PC-3 (cell line): ENCODE results near the gene PXDC1. TPM values are rescaled to one million over a fixed set of nuclear protein-coding genes. Genes with fewer than 3 reads are reported as not detected.

Experiments
- ATAC-seq: fragments of 200-7000 bp; cut with Tn5 transposase; 2 replicates; pipeline ENCODE4 v1.9.1; 2020; ENCODE audit warnings: mild to moderate bottlenecking, moderate library complexity
- BruUV-seq: library from RNA; stranded (reverse); fragments of 400-500 nt; replicated peaks from 2 replicates; lab custom pipeline; 2021; lab: Mats Ljungman, UMichigan
- CTCF ChIA-PET: fragments of 300-600 bp; sonication (Branson Sonifier 250); formaldehyde crosslinking; loops from one replicate; lab custom pipeline; 2022; ENCODE audit warnings: antibody characterized with exemption; lab: Charles Lee
- POLR2A ChIA-PET: fragments of 300-600 bp; sonication (Branson Sonifier 250); formaldehyde crosslinking; loops from one replicate; lab custom pipeline; 2022; ENCODE audit warnings: antibody characterized with exemption; ENCODE audit not compliant: unreplicated experiment; lab: Charles Lee
- DNase-seq: peaks from one replicate; pipeline ENCODE4 v3.0.0-alpha.2; 2015
- H2AFZ ChIP-seq: fragments of 300-600 bp; sonication (generic); 2 replicates; pipeline ENCODE4 v1.6.0; 2016; ENCODE audit warnings: antibody characterized with exemption, low read length
- H3F3A ChIP-seq: fragments of 300-600 bp; sonication (generic); one replicate; pipeline ENCODE4 v1.6.0; 2017; ENCODE audit warnings: antibody characterized with exemption, low read length, control low read depth, mild to moderate bottlenecking; ENCODE audit not compliant: unreplicated experiment
- H3K27ac ChIP-seq: fragments of 300-600 bp; sonication (generic); 2 replicates; pipeline ENCODE4 v1.5.1; 2016; ENCODE audit warnings: mild to moderate bottlenecking, low read length
- H3K27me3 ChIP-seq: fragments of 300-600 bp; sonication (generic); 2 replicates; pipeline ENCODE4 v1.6.1; 2016; ENCODE audit warnings: low read length, mixed read lengths
- H3K36me3 ChIP-seq: fragments of 300-600 bp; sonication (generic); 2 replicates; pipeline ENCODE4 v1.6.1; 2016; ENCODE audit warnings: low read depth, mixed run types, low read length, mixed read lengths
- H3K4me1 ChIP-seq: fragments of 300-600 bp; sonication (generic); 2 replicates; pipeline ENCODE4 v1.5.1; 2016; ENCODE audit warnings: low read length; ENCODE audit not compliant: insufficient read depth
- H3K4me2 ChIP-seq: fragments of 300-600 bp; sonication (generic); 2 replicates; pipeline ENCODE4 v1.6.0; 2016; ENCODE audit warnings: low read length
- H3K4me3 ChIP-seq: fragments of 300-600 bp; sonication (generic); 2 replicates; pipeline ENCODE4 v1.5.1; 2016; ENCODE audit warnings: mild to moderate bottlenecking, low read length, mixed read lengths
- H3K79me2 ChIP-seq: fragments of 300-600 bp; sonication (generic); 2 replicates; pipeline ENCODE4 v1.6.1; 2017; ENCODE audit warnings: low read length, mixed read lengths
- H3K9ac ChIP-seq: fragments of 300-600 bp; sonication (generic); 2 replicates; pipeline ENCODE4 v1.6.0; 2016; ENCODE audit warnings: mild to moderate bottlenecking, low read length
- H3K9me2 ChIP-seq: fragments of 300-600 bp; sonication (generic); replicated peaks from 2 replicates; pipeline ENCODE4 v1.6.1; 2016; ENCODE audit warnings: mixed run types, low read length, mixed read lengths
- H3K9me3 ChIP-seq: fragments of 300-600 bp; sonication (generic); 2 replicates; pipeline ENCODE4 v1.6.1; 2016; ENCODE audit warnings: low read length, mixed read lengths
- H4K20me1 ChIP-seq: fragments of 300-600 bp; sonication (generic); 2 replicates; pipeline ENCODE4 v1.6.1; 2016; ENCODE audit warnings: low read length, mixed read lengths
- CTCF ChIP-seq: fragments of 300-600 bp; sonication (generic); conservative IDR thresholded peaks from 2 replicates; pipeline ENCODE4 v1.5.1; 2017; ENCODE audit warnings: antibody characterized with exemption, low read depth, mild to moderate bottlenecking, low read length
- EZH2 ChIP-seq: fragments of 300-600 bp; sonication (generic); IDR thresholded peaks from one replicate; pipeline ENCODE4 v1.6.1; 2017; ENCODE audit warnings: antibody characterized with exemption, mild to moderate bottlenecking, low read length; ENCODE audit not compliant: unreplicated experiment
- EZH2phosphoT487 ChIP-seq: fragments of 300-600 bp; sonication (generic); IDR thresholded peaks from 2 replicates; pipeline ENCODE4 v1.6.1; 2018; ENCODE audit warnings: mild to moderate bottlenecking, antibody characterized with exemption, low read length, borderline replicate concordance
- intact Hi-C: fragments of 100-400 bp; cut with micrococcal nuclease; formaldehyde crosslinking; loops from 2 replicates; pipeline ENCODE4 v1.9.0; 2023
- total RNA-seq: library from RNA; depleted of rRNA; stranded (reverse); fragments of >200 nt; gene quantifications from 2 replicates; pipeline ENCODE4 v1.2.3, GENCODE V29; 2014

Gene PXDC1
- total RNA-seq, 1 experiment from 2014 or later, result 46.2 TPM

GRCh38 chr6:3796719-3797041 is 45.2 kb upstream of the PXDC1 start:
- BruUV-seq, result no TSS peak
- POLR2A ChIA-PET, result interaction anchor here (0.8 kb wide), 1 partner anchor 12 kb away, joined by 3 read pairs; no protein-coding TSS in a partner anchor

GRCh38 chr6:3795836-3796718 is 44.6 kb upstream of the PXDC1 start:
- Histone ChIP-seq H3F3A (no peaks in the 10 kb centered on the region), H3K4me1 (peaks cover 41% of the 10 kb centered on the region), H3K9ac (no peak overlapping the region), H3K27ac (no peak overlapping the region), H4K20me1 (no peaks in the 10 kb centered on the region), H3K27me3 (no peaks in the 10 kb centered on the region), H3K9me2 (no peaks in the 10 kb centered on the region), H3K4me2 (no peak overlapping the region), H3K4me3 (no peak overlapping the region), H3K9me3 (no peaks in the 10 kb centered on the region), H2AFZ (no peak overlapping the region), H3K79me2 (no peaks in the 10 kb centered on the region), H3K36me3 (no peaks in the 10 kb centered on the region)
- DNase-seq (no peak), ATAC-seq (no peak)
- TF ChIP-seq CTCF (no peak), EZH2phosphoT487 (no peak), EZH2 (no peak)
- CTCF ChIA-PET, result no interaction called here
- intact Hi-C loops, result no loop called here
- BruUV-seq, result no TSS peak
- POLR2A ChIA-PET, result interaction anchor here (0.6 to 0.8 kb wide), 2 partner anchors 13 to 41 kb away, joined by 3 to 4 read pairs; no protein-coding TSS in a partner anchor

More at GRCh38 chr6:3796719-3797041, 45.2 kb upstream of the PXDC1 start:
- Histone ChIP-seq H2AFZ (no peak overlapping the region), H3K9ac (no peak overlapping the region), H3K4me3 (no peak overlapping the region), H3K4me2 (no peak overlapping the region), H3K36me3 (no peaks in the 10 kb centered on the region), H3K9me3 (no peaks in the 10 kb centered on the region), H3K27ac (no peak overlapping the region), H3K9me2 (no peaks in the 10 kb centered on the region), H4K20me1 (no peaks in the 10 kb centered on the region), H3K27me3 (no peaks in the 10 kb centered on the region), H3K79me2 (no peaks in the 10 kb centered on the region), H3K4me1 (peaks cover 41% of the 10 kb centered on the region), H3F3A (no peaks in the 10 kb centered on the region)
- CTCF ChIA-PET, result no interaction called here
- TF ChIP-seq EZH2phosphoT487 (no peak), EZH2 (no peak), CTCF (no peak)
- ATAC-seq, result no peak
- intact Hi-C loops, result no loop called here
- no peak for DNase-seq

- POLR2A ChIA-PET, result no interaction called here
- Histone ChIP-seq H3K9me3 (no peaks in the 10 kb centered on the region), H3K9me2 (no peaks in the 10 kb centered on the region), H3K4me3 (no peak overlapping the region), H4K20me1 (no peaks in the 10 kb centered on the region), H3K27ac (no peak overlapping the region), H3K4me1 (peaks cover 47% of the 10 kb centered on the region), H3K36me3 (no peaks in the 10 kb centered on the region), H3F3A (no peaks in the 10 kb centered on the region), H3K27me3 (no peaks in the 10 kb centered on the region), H3K4me2 (no peak overlapping the region), H3K79me2 (no peaks in the 10 kb centered on the region), H3K9ac (no peak overlapping the region), H2AFZ (no peak overlapping the region)
- DNase-seq (no peak), ATAC-seq (no peak)
- intact Hi-C loops, result no loop called here
- CTCF ChIA-PET, result no interaction called here
- TF ChIP-seq CTCF (no peak), EZH2phosphoT487 (no peak), EZH2 (no peak)
- BruUV-seq, result no TSS peak
Observed at GRCh38 chr6:3794092-3794491, 42.6 kb upstream of the PXDC1 start.
